22Rv1 (cell line): ENCODE measurements around the gene GABRG3.

Source experiments
- ZFX ChIP-seq: fragments of 450-650 bp; IDR thresholded peaks from 2 replicates; pipeline ENCODE4 v1.6.1; 2017; ENCODE audit warnings: antibody characterized with exemption, borderline replicate concordance
- TF ChIP-seq, protein P1 (sequence below): fragments of 450-650 bp; IDR thresholded peaks from 2 replicates; pipeline ENCODE4 v1.5.1; 2017; ENCODE audit warnings: mild to moderate bottlenecking

DNA sequence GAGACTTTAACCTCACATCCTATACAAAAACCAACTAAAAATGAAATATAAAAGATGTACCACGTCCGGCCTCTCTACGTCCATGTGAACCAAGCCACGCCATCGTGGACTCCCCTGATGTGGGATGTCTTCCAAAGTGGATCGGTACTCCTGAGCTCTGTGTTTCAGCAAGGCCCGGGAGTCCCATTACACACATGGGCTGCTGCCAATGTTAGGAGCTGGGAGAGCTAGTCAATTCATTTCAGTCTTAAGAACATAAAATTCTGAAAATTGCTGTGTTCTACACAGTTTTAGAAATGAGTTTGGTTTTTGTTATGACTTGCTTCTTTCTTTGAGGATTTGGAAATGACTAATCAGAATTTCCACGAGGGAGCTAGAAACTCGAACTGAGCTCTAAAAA, 131.0 kb downstream of the GABRG3 start:
- TF ChIP-seq, protein P1, sequence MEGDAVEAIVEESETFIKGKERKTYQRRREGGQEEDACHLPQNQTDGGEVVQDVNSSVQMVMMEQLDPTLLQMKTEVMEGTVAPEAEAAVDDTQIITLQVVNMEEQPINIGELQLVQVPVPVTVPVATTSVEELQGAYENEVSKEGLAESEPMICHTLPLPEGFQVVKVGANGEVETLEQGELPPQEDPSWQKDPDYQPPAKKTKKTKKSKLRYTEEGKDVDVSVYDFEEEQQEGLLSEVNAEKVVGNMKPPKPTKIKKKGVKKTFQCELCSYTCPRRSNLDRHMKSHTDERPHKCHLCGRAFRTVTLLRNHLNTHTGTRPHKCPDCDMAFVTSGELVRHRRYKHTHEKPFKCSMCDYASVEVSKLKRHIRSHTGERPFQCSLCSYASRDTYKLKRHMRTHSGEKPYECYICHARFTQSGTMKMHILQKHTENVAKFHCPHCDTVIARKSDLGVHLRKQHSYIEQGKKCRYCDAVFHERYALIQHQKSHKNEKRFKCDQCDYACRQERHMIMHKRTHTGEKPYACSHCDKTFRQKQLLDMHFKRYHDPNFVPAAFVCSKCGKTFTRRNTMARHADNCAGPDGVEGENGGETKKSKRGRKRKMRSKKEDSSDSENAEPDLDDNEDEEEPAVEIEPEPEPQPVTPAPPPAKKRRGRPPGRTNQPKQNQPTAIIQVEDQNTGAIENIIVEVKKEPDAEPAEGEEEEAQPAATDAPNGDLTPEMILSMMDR, result no peak
- no peak for TF ChIP-seq ZFX
